H1 (cell line): ENCODE measurements around the gene MEMO1. TPM values are rescaled to one million over a fixed set of nuclear protein-coding genes. Genes with fewer than 3 reads are reported as not detected.

Source experiments
- JUN ChIP-seq: IDR thresholded peaks from 2 replicates; pipeline ENCODE4 v1.6.1; 2011; ENCODE audit warnings: low read depth, mild to moderate bottlenecking, improper control_type of control experiment, low read length
- MAFK ChIP-seq: IDR thresholded peaks from 2 replicates; pipeline ENCODE4 v1.6.1; 2012; ENCODE audit warnings: low read depth, mild to moderate bottlenecking, improper control_type of control experiment, low read length
- polyA plus RNA-seq, 7 experiments: library from polyadenylated mRNA; depleted of rRNA in 3 of 7; stranded (reverse) in 5 of 7; unstranded in 2 of 7; fragments of >200 nt in 5 of 7; fragments of 200-250 nt in 2 of 7; gene quantifications; 1 replicate in 5 of 7; 2 replicates in 1 of 7; 4 replicates in 1 of 7; pipeline versions ENCODE4 v1.2.1 to v1.2.3, GENCODE V29; 2011 to 2013; ENCODE audit warnings: missing spikeins in 2 of 7, mixed read lengths in 2 of 7
- total RNA-seq: library from RNA; stranded (reverse); fragmentation: NEBNext Ultra II Directional; extraction: Animal tissue kit (Norgen Biotek cat#: 25700); gene quantifications from 2 replicates; pipeline ENCODE4 v1.2.1, GENCODE V29; 2021
- TF ChIP-seq, protein P1 (sequence below): IDR thresholded peaks from 2 replicates; pipeline ENCODE4 v1.6.1; 2011; ENCODE audit warnings: low read depth, mild to moderate bottlenecking, low read length; ENCODE audit not compliant: insufficient read depth

Gene MEMO1
- total and polyA plus RNA-seq, 2 of the 8 experiments (the other 6 are each of a cell fraction or from before 2014, with no cell fraction given): 26.9 to 54.7 TPM

DNA sequence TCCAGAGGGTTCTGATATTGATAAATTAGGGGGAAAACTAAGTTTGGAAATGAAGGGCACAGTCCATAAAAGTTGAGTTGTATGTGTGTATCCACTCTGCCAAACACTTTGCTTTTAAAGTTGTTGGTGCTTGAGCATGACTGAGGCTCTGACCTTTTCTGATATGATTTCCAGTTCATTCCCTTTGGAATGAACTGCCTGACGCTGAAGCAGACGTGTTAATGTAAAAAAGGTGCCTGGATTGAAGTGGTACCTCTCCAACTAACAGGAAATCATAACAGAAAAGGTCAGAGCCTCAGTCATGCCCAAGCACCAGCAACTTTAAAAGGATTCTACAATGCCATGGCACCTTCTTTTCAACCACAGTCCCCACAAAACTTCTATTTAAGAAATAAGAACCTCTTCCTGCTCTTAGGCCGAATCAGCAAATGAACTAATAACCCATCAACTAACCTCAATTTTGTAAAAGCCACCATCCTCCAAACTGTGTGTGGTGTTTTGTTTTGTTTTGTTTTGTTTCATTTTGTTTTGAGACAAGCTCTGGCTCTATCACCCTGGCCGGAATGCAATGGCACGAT lies 52.6 kb downstream of the MEMO1 start (continued):
- no peak for TF ChIP-seq JUN
- no peak for TF ChIP-seq MAFK
- TF ChIP-seq, protein P1, sequence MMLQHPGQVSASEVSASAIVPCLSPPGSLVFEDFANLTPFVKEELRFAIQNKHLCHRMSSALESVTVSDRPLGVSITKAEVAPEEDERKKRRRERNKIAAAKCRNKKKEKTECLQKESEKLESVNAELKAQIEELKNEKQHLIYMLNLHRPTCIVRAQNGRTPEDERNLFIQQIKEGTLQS: no peak
